Tibial nerve (tissue), 3 donors: ENCODE results near the gene PEAK3.

Experiments
- POLR2A ChIP-seq, 2 donors: fragments of 450-650 bp; IDR thresholded peaks; one replicate each; pipeline ENCODE4 v1.6.1; 2017; ENCODE audit warnings: antibody characterized with exemption in 2 of 2, mild to moderate bottlenecking in 2 of 2, moderate library complexity in 2 of 2
- TF ChIP-seq, protein P1 (sequence below), 5 experiments: fragments of 200-600 bp in 3 of 5; fragments of 450-650 bp in 2 of 5; sonication (generic) in 3 of 5; IDR thresholded peaks; one replicate each; pipeline ENCODE4 v1.5.1; 2016 to 2019; ENCODE audit warnings: antibody characterized with exemption in 5 of 5, mild to moderate bottlenecking in 3 of 5, moderate library complexity in 2 of 5

DNA sequence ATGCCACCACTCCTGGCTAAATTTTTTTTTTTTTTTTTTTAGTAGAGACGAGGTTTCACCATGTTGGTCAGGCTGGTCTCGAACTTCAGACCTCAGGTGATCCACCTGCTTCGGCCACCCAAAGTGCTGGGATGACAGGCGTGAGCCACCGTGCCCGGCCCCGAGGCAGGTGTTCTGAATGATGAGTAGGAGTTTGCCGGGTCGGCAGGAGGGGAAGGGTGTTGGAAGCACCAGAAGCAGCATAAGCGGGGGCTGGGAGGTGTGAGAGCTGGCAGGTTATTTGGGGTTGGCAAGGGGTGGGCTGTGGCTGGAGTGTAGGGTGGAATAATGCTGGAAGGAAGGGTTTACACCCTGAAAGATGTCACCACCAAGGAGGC lies 48.3 kb upstream of the PEAK3 start:
- TF ChIP-seq, protein P1, sequence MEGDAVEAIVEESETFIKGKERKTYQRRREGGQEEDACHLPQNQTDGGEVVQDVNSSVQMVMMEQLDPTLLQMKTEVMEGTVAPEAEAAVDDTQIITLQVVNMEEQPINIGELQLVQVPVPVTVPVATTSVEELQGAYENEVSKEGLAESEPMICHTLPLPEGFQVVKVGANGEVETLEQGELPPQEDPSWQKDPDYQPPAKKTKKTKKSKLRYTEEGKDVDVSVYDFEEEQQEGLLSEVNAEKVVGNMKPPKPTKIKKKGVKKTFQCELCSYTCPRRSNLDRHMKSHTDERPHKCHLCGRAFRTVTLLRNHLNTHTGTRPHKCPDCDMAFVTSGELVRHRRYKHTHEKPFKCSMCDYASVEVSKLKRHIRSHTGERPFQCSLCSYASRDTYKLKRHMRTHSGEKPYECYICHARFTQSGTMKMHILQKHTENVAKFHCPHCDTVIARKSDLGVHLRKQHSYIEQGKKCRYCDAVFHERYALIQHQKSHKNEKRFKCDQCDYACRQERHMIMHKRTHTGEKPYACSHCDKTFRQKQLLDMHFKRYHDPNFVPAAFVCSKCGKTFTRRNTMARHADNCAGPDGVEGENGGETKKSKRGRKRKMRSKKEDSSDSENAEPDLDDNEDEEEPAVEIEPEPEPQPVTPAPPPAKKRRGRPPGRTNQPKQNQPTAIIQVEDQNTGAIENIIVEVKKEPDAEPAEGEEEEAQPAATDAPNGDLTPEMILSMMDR (IDR thresholded peaks at IDR 0.05): no peak
- no peak for TF ChIP-seq POLR2A (IDR thresholded peaks at IDR 0.05)
